K562 (cell line): ENCODE data around the gene SNCB. TPM values are rescaled to one million over a fixed set of nuclear protein-coding genes. Genes with fewer than 3 reads are reported as not detected.
A peak's percentile ranks its signal among the peaks of the same experiment; 100 is the strongest.

ENCODE experiments used
- ATAC-seq: fragments of 200-7000 bp; cut with Tn5 transposase; 3 replicates; pipeline ENCODE4 v1.9.1; 2020; ENCODE audit warnings: moderate library complexity
- BruUV-seq: library from RNA; stranded (reverse); fragments of 400-500 nt; replicated peaks from 2 replicates; lab custom pipeline; 2021; lab: Mats Ljungman, UMichigan
- CTCF ChIA-PET: fragments of 300-600 bp; formaldehyde crosslinking; extraction: SDS; loops from one replicate; lab custom pipeline; 2021; ENCODE audit warnings: low intra/inter-chr PET ratio; lab: Yijun Ruan, JAX
- POLR2A ChIA-PET: fragments of 300-600, 350-650 bp; sonication (Branson Sonifier 250); formaldehyde crosslinking; extraction: SDS; loops from one replicate; lab custom pipeline; 2021; ENCODE audit warnings: antibody characterized with exemption, inconsistent platforms; lab: Yijun Ruan, JAX
- DNase-seq, 4 experiments: peaks; one replicate each; pipeline versions ENCODE4 v3.0.0 to v3.0.0-alpha.2; 2011 to 2018; ENCODE audit warnings: low spot score in 3 of 4, mixed read lengths in 3 of 4; ENCODE audit errors: extremely low read depth in 1 of 4
- FAIRE-seq: peaks from 2 replicates; lab custom pipeline; 2011; peaks lifted over from hg19 to GRCh38; lab: Jason Lieb, UNC
- H2AFZ ChIP-seq: 2 replicates; pipeline ENCODE4 v1.6.0; 2011; ENCODE audit warnings: low read depth, low read length, control low read depth, inconsistent platforms
- H3K27ac ChIP-seq: fragments of 200-600 bp; 3 replicates; pipeline ENCODE4 v1.8.0; 2011; ENCODE audit warnings: low read depth, mild to moderate bottlenecking, control low read depth, inconsistent platforms, low read length, moderate library complexity, mixed read lengths; ENCODE audit errors: extremely low read depth
- H3K27me3 ChIP-seq, 2 experiments: fragments of 300-600 bp in 1 of 2; 2 replicates in 1 of 2; 3 replicates in 1 of 2; pipeline versions ENCODE4 v1.6.0 to v1.8.0; 2011; ENCODE audit warnings: inconsistent platforms in 2 of 2, low read length in 2 of 2, mild to moderate bottlenecking in 1 of 2, mixed read lengths in 1 of 2, moderate library complexity in 1 of 2; ENCODE audit not compliant: control insufficient read depth in 2 of 2, insufficient read depth in 2 of 2
- H3K36me3 ChIP-seq: fragments of 300-600 bp; 3 replicates; pipeline ENCODE4 v1.8.0; 2011; ENCODE audit warnings: mild to moderate bottlenecking, low read length, inconsistent platforms; ENCODE audit not compliant: control insufficient read depth, insufficient read depth
- H3K4me1 ChIP-seq, 2 experiments: fragments of 200-600 bp in 1 of 2; replicated peaks in 1 of 2; 2 replicates in 1 of 2; 3 replicates in 1 of 2; pipeline versions ENCODE4 v1.5.1 to v1.8.0; 2011; ENCODE audit warnings: inconsistent platforms in 2 of 2, low read length in 2 of 2, mild to moderate bottlenecking in 1 of 2, mixed read lengths in 1 of 2, moderate library complexity in 1 of 2; ENCODE audit not compliant: control insufficient read depth in 2 of 2, insufficient read depth in 2 of 2
- H3K4me2 ChIP-seq: 2 replicates; pipeline ENCODE4 v1.6.1; 2011; ENCODE audit warnings: low read length, control low read depth, inconsistent platforms, mixed read lengths; ENCODE audit not compliant: insufficient read depth
- H3K4me3 ChIP-seq: fragments of 200-600 bp; sonication (generic), shearing (Covaris generic); 2 replicates; pipeline ENCODE4 v1.5.1; 2016; ENCODE audit warnings: control low read depth, inconsistent platforms
- H3K79me2 ChIP-seq: fragments of 200-600 bp; 3 replicates; pipeline ENCODE4 v1.8.0; 2011; ENCODE audit warnings: low read length, inconsistent platforms; ENCODE audit not compliant: control insufficient read depth, insufficient read depth
- H3K9ac ChIP-seq, 2 experiments: 2 replicates each; pipeline versions ENCODE4 v1.6.0 to v1.6.1; 2011; ENCODE audit warnings: low read depth in 2 of 2, low read length in 2 of 2, control low read depth in 1 of 2, inconsistent platforms in 1 of 2, mild to moderate bottlenecking in 1 of 2, mixed read lengths in 1 of 2; ENCODE audit not compliant: insufficient read depth in 1 of 2
- H3K9me1 ChIP-seq: one replicate; pipeline ENCODE4 v1.6.0; 2011; ENCODE audit warnings: inconsistent platforms, mild to moderate bottlenecking, low read length, moderate library complexity; ENCODE audit not compliant: control insufficient read depth, insufficient read depth
- H3K9me3 ChIP-seq: replicated peaks from 2 replicates; pipeline ENCODE4 v1.5.1; 2011; ENCODE audit warnings: low read depth, low read length, inconsistent platforms; ENCODE audit not compliant: control insufficient read depth, insufficient read depth
- H4K20me1 ChIP-seq: replicated peaks from 2 replicates; pipeline ENCODE4 v1.6.1; 2011; ENCODE audit warnings: low read length, inconsistent platforms, mixed read lengths; ENCODE audit not compliant: control insufficient read depth, insufficient read depth
- CBFA2T2 ChIP-seq: fragments of 450-650 bp; conservative IDR thresholded peaks from 2 replicates; pipeline ENCODE4 v1.6.1; 2017; ENCODE audit warnings: mild to moderate bottlenecking
- CBFA2T3 ChIP-seq: fragments of 450-650 bp; IDR thresholded peaks from 2 replicates; pipeline ENCODE4 v1.6.1; 2017
- DDX20 ChIP-seq: fragments of 450-650 bp; IDR thresholded peaks from 2 replicates; pipeline ENCODE4 v1.6.1; 2016; ENCODE audit warnings: missing genetic modification characterization, low read depth, mild to moderate bottlenecking, missing compliant biosample characterization, moderate library complexity
- E4F1 ChIP-seq: fragments of 250-450 bp; sonication (Bioruptor Pico); IDR thresholded peaks from 2 replicates; pipeline ENCODE4 v1.5.0; 2021; ENCODE audit warnings: mild to moderate bottlenecking, borderline replicate concordance
- ELF2 ChIP-seq: fragments of 250-450 bp; sonication (Bioruptor Pico); IDR thresholded peaks from 2 replicates; pipeline ENCODE4 v1.5.0; 2021; ENCODE audit warnings: mild to moderate bottlenecking
- FOXA1 ChIP-seq: fragments of 450-650 bp; IDR thresholded peaks from 2 replicates; pipeline ENCODE4 v1.6.1; 2016; ENCODE audit warnings: mild to moderate bottlenecking, borderline replicate concordance
- GTF2F1 ChIP-seq: IDR thresholded peaks from 2 replicates; pipeline ENCODE4 v1.6.1; 2011; ENCODE audit warnings: low read depth, low read length, improper control_type of control experiment
- HMG20B ChIP-seq: fragments of 250-450 bp; sonication (Bioruptor Pico); IDR thresholded peaks from 2 replicates; pipeline ENCODE4 v1.5.0; 2021; ENCODE audit warnings: mild to moderate bottlenecking
- KLF16 ChIP-seq: IDR thresholded peaks from 2 replicates; pipeline ENCODE4 v1.6.1; 2016; ENCODE audit warnings: antibody characterized with exemption
- NEUROD1 ChIP-seq: fragments of 150-350 bp; IDR thresholded peaks from 2 replicates; pipeline ENCODE4 v1.6.1; 2014; ENCODE audit warnings: borderline replicate concordance, low read length, low read depth; ENCODE audit not compliant: partially characterized antibody
- SP2 ChIP-seq: IDR thresholded peaks from 2 replicates; pipeline ENCODE4 v1.6.1; 2011; ENCODE audit warnings: mild to moderate bottlenecking, low read depth, low read length, moderate library complexity; ENCODE audit not compliant: poor library complexity, severe bottlenecking; ENCODE audit errors: extremely low read depth
- TBP ChIP-seq: optimal IDR thresholded peaks from 2 replicates; pipeline ENCODE3; 2011; ENCODE audit warnings: low read depth, low read length, improper control_type of control experiment
- ZBTB1 ChIP-seq: sonication (generic); formaldehyde crosslinking; IDR thresholded peaks from 2 replicates; pipeline ENCODE4 v1.8.1; 2023; ENCODE audit warnings: missing genetic modification reagents, low read depth, mild to moderate bottlenecking, borderline replicate concordance
- ZNF408 ChIP-seq: fragments of 250-450 bp; sonication (Bioruptor Pico); IDR thresholded peaks from 2 replicates; pipeline ENCODE4 v1.4.0; 2020; ENCODE audit warnings: low read depth, mild to moderate bottlenecking, moderate library complexity
- ZNF76 ChIP-seq: fragments of 250-450 bp; sonication (Bioruptor Pico); IDR thresholded peaks from 2 replicates; pipeline ENCODE4 v1.4.0; 2020; ENCODE audit warnings: mild to moderate bottlenecking, moderate library complexity, borderline replicate concordance
- WGBS: fragments of 100-300 bp; shearing (Covaris generic); methylation state at CpG from one replicate; pipeline ENCODE4 v1.1.6; 2016; ENCODE audit warnings: low coverage, mixed read lengths; ENCODE audit not compliant: insufficient coverage; ENCODE audit errors: missing lambda C conversion rate; 5-methylcytosine and 5-hydroxymethylcytosine counted together
- in situ Hi-C: fragments of 300-500 bp; cut with MboI; formaldehyde crosslinking; loops from 4 replicates; pipeline ENCODE4 v1.15.0; 2018; ENCODE audit warnings: inconsistent platforms, mixed read lengths
- intact Hi-C: fragments of 100-400 bp; cut with micrococcal nuclease; formaldehyde crosslinking; loops from 2 replicates; pipeline ENCODE4 v1.14.2; 2022
- polyA plus RNA-seq, 8 experiments: library from polyadenylated mRNA; depleted of rRNA in 4 of 8; stranded (reverse) in 5 of 8; unstranded in 3 of 8; fragments of >200 nt; fragmentation: Nextera tagmentation in 2 of 8; fragmentation: Illumina TruSeq in 1 of 8; extraction: Ambion mirVana in 2 of 8; extraction: Trizol in 1 of 8; gene quantifications; 2 replicates each; pipeline versions ENCODE4 v1.2.1 to v1.2.3, GENCODE V29; 2011 to 2014; ENCODE audit warnings: inconsistent platforms in 1 of 8, missing spikeins in 1 of 8
- total RNA-seq, 7 experiments: library from RNA; depleted of rRNA in 6 of 7; stranded (reverse); fragments of >200 nt in 6 of 7; fragmentation: Illumina TruSeq in 2 of 7; extraction: Trizol in 2 of 7; gene quantifications; 2 replicates each; pipeline versions ENCODE4 v1.2.1 to v1.2.3, GENCODE V29; 2011 to 2021; ENCODE audit warnings: low replicate concordance in 1 of 7

Gene SNCB
- total and polyA plus RNA-seq, 9 of the 15 experiments (the other 6 are each of a cell fraction or from before 2014, with no cell fraction given), result not detected

DNA sequence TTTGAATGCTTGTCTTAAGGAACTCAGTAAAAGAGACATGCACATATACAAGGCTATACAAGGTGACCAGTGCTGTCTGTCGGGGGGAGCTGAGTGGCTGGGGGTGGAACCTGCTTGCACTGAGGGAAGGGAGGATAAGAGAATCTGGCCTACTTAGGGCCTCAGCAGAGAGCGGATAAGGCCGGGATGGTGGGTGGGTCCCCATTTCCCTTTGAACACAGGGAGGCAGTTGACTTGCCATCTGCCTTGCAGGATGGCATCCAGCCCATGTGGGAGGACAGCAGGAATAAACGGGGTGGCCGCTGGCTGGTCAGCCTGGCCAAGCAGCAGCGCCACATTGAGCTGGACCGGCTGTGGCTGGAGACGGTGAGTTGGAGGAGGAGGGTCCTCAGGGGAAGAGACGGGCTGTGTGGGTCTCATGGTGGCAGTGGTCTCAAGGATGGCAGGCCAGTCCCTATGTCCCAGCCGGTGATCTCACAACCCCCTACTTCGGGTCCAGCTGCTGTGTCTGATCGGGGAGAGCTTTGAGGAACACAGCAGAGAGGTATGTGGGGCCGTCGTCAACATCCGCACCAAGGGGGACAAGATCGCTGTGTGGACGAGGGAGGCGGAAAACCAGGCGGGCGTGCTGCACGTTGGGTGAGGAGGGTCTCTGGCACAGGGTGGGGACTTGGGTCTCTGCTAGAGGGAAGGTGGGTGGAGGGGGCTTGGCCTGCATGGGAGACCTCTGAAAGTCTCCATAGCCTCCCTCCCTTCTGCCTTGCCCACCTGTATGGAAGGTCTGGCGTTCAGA lies 14.7 kb upstream of the SNCB start:
- CTCF ChIA-PET, result no interaction called here

More for the DNA sequence above, 14.7 kb upstream of the SNCB start:
- Histone ChIP-seq H3K9ac (peak overlapping the region in 1 of 2 experiments; percentile 3; a peak in 1 of 4 replicates), H3K27ac (no peak overlapping the region), H3K4me3 (no peak overlapping the region), H4K20me1 (peaks cover 9% of the 10 kb centered on the region; the same call in 1 of the 2 replicates), H3K9me1 (no peaks in the 10 kb centered on the region), H3K36me3 (no peaks in the 10 kb centered on the region), H3K9me3 (no peaks in the 10 kb centered on the region), H3K4me1 (peaks cover 40 to 69% of the 10 kb centered on the region in 2 experiments), H3K27me3 (0 out of 5 replicates have a peak, but pooled peaks cover 0 to 2% of the 10 kb centered on the region in 2 experiments), H3K4me2 (no peak overlapping the region), H3K79me2 (peaks cover 25% of the 10 kb centered on the region), H2AFZ (no peak overlapping the region)
- intact Hi-C loops (loop anchor here (10.0 kb wide), 1 partner anchor 70 kb away; no protein-coding TSS in a partner anchor), in situ Hi-C loops (no loop called here)
- TF ChIP-seq ZNF76 (no peak), HMG20B (CRISPR knock-in tag) (no peak), CBFA2T3 (peak; percentile 40), FOXA1 (no peak), ELF2 (CRISPR knock-in tag) (no peak), E4F1 (CRISPR knock-in tag) (no peak), CBFA2T2 (0 out of 2 replicates have a peak, but pooled peaks have one; percentile 3), TBP (no peak), DDX20 (tag) (no peak), SP2 (no peak), KLF16 (no peak), ZBTB1 (CRISPR knock-in tag) (no peak), GTF2F1 (no peak), ZNF408 (CRISPR knock-in tag) (no peak), NEUROD1 (no peak)
- no peak for ATAC-seq
- FAIRE-seq, result no peak
- WGBS, result 71% methylated on average over 22 of the region's 22 CpGs
- DNase-seq, result peak in 1 of 4 experiments; percentile 49
- POLR2A ChIA-PET, result no interaction called here
- BruUV-seq, result no TSS peak
